RWPE1 (cell line): ENCODE data around the gene USP10.
"Not testable (repeated sequence)": the region's sequence is repeated elsewhere in the genome, so short reads cannot be mapped to it uniquely, and the experiment has no call there.

ENCODE experiments used
- CTCF ChIA-PET: fragments of 350-600 bp; sonication (Branson Sonifier 250); formaldehyde crosslinking; extraction: SDS; loops from one replicate; lab custom pipeline; 2021; lab: Yijun Ruan, JAX
- POLR2A ChIA-PET: fragments of 400-600 bp; formaldehyde crosslinking; extraction: SDS; loops from one replicate; lab custom pipeline; 2020; ENCODE audit warnings: antibody characterized with exemption; ENCODE audit not compliant: low non-redundant PET; lab: Yijun Ruan, JAX
- DNase-seq: peaks from one replicate; pipeline ENCODE4 v3.0.0; 2012; ENCODE audit warnings: low spot score
- H3K27ac ChIP-seq: fragments of 450-650 bp; 2 replicates; pipeline ENCODE4 v1.5.1; 2017
- CTCF ChIP-seq: fragments of 450-650 bp; conservative IDR thresholded peaks from 2 replicates; pipeline ENCODE4 v1.5.1; 2017; ENCODE audit warnings: low read depth, mild to moderate bottlenecking

The USP10 gene

GRCh38 chr16:84741340-84741830 lies 41.6 kb downstream of the USP10 start:
- ChIA-PET CTCF (interaction anchor here (1.1 to 1.9 kb wide), 2 partner anchors 12 to 119 kb away, joined by 6 to 7 read pairs; no protein-coding TSS in a partner anchor), POLR2A (no interaction called here)
- no peak for TF ChIP-seq CTCF
- no peak for DNase-seq
- peak overlapping the region; percentile 29; the same call in 1 of the 2 replicates for H3K27ac ChIP-seq

GRCh38 chr16:84742641-84743092 lies 42.9 kb downstream of the USP10 start:
- no peak for TF ChIP-seq CTCF
- CTCF ChIA-PET = interaction anchor here (0.6 kb wide), 2 partner anchors 71 to 158 kb away, joined by 3 to 4 read pairs; no protein-coding TSS in a partner anchor
- DNase-seq = no peak
- POLR2A ChIA-PET = no interaction called here
- 0 out of 2 replicates have a peak overlapping the region, but pooled peaks have one; percentile 28 for H3K27ac ChIP-seq

- no peak overlapping the region for H3K27ac ChIP-seq
- ChIA-PET CTCF (interaction anchor here (1.3 kb wide), 1 partner anchor 8 kb away, joined by 7 read pairs; no protein-coding TSS in a partner anchor), POLR2A (no interaction called here)
- DNase-seq = no peak
- TF ChIP-seq CTCF = no peak
These were observed 46.4 kb downstream of the USP10 start for GRCh38 chr16:84746231-84746630.

GRCh38 chr16:84746875-84747274 lies 47.1 kb downstream of the USP10 start:
- DNase-seq = no peak
- CTCF ChIA-PET = interaction anchor here (1.3 kb wide), 1 partner anchor 9 kb away, joined by 7 read pairs; no protein-coding TSS in a partner anchor
- no peak for TF ChIP-seq CTCF
- no peak overlapping the region for H3K27ac ChIP-seq
- POLR2A ChIA-PET = no interaction called here

GRCh38 chr16:84748247-84748646 lies 48.4 kb downstream of the USP10 start:
- CTCF ChIA-PET = interaction anchor here (2.7 kb wide), 1 partner anchor 10 kb away, joined by 16 read pairs; no protein-coding TSS in a partner anchor
- DNase-seq, H3K27ac ChIP-seq, POLR2A ChIA-PET: not testable (repeated sequence)

GRCh38 chr16:84749072-84749471 lies 49.3 kb downstream of the USP10 start:
- CTCF ChIA-PET = interaction anchor here (2.7 kb wide), 1 partner anchor 11 kb away, joined by 16 read pairs; no protein-coding TSS in a partner anchor
- POLR2A ChIA-PET = no interaction called here
- H3K27ac ChIP-seq = no peak overlapping the region
- no peak for DNase-seq
- TF ChIP-seq CTCF = no peak

GRCh38 chr16:84749815-84750214 lies 50.0 kb downstream of the USP10 start:
- CTCF ChIA-PET = interaction anchor here (0.7 to 2.7 kb wide), 3 partner anchors 11 to 221 kb away, joined by 3 to 16 read pairs (median 5); no protein-coding TSS in a partner anchor
- H3K27ac ChIP-seq = no peak overlapping the region; the same call in 1 of the 2 replicates
- POLR2A ChIA-PET = no interaction called here
- DNase-seq = no peak
- TF ChIP-seq CTCF = no peak
